Loucy (cell line): ENCODE data around the gene PLSCR4.

Experiments
- H2AFZ ChIP-seq: fragments of 200-600 bp; sonication (generic); 2 replicates; pipeline ENCODE4 v1.6.0; 2016; ENCODE audit warnings: antibody characterized with exemption, mild to moderate bottlenecking, low read length, moderate library complexity
- H3F3A ChIP-seq: fragments of 200-600 bp; 2 replicates; pipeline ENCODE4 v1.6.0; 2016; ENCODE audit warnings: antibody characterized with exemption, low read depth, mild to moderate bottlenecking
- H3K27me3 ChIP-seq: fragments of 200-600 bp; sonication (generic); 2 replicates; pipeline ENCODE4 v1.6.1; 2014; ENCODE audit warnings: low read length, mild to moderate bottlenecking; ENCODE audit not compliant: insufficient read depth, poor library complexity, severe bottlenecking
- H3K36me3 ChIP-seq: fragments of 200-600 bp; sonication (generic); 2 replicates; pipeline ENCODE4 v1.6.1; 2016; ENCODE audit warnings: low read length; ENCODE audit not compliant: insufficient read depth
- H3K4me1 ChIP-seq: fragments of 200-600 bp; sonication (generic); 2 replicates; pipeline ENCODE4 v1.5.1; 2014; ENCODE audit warnings: low read length, mild to moderate bottlenecking; ENCODE audit not compliant: insufficient read depth, poor library complexity, severe bottlenecking
- H3K4me2 ChIP-seq: fragments of 200-600 bp; sonication (generic); 2 replicates; pipeline ENCODE4 v1.6.0; 2014; ENCODE audit warnings: antibody characterized with exemption, low read length, low read depth, mild to moderate bottlenecking; ENCODE audit not compliant: poor library complexity, severe bottlenecking
- H3K4me3 ChIP-seq: fragments of 200-600 bp; sonication (generic); 2 replicates; pipeline ENCODE4 v1.5.1; 2014; ENCODE audit warnings: low read length, mild to moderate bottlenecking, mixed read lengths; ENCODE audit not compliant: poor library complexity, severe bottlenecking
- H3K79me2 ChIP-seq: fragments of 200-600 bp; sonication (generic); 2 replicates; pipeline ENCODE4 v1.6.1; 2014; ENCODE audit warnings: low read length; ENCODE audit not compliant: insufficient read depth
- H3K9ac ChIP-seq: fragments of 200-600 bp; sonication (generic); 2 replicates; pipeline ENCODE4 v1.6.0; 2014; ENCODE audit warnings: mild to moderate bottlenecking, low read depth, low read length, moderate library complexity; ENCODE audit not compliant: poor library complexity, severe bottlenecking
- H3K9me2 ChIP-seq: fragments of 200-600 bp; sonication (generic); replicated peaks from 2 replicates; pipeline ENCODE4 v1.6.1; 2016; ENCODE audit warnings: low read depth, low read length, mixed read lengths
- H3K9me3 ChIP-seq: fragments of 200-600 bp; sonication (generic); 2 replicates; pipeline ENCODE4 v1.6.1; 2014; ENCODE audit warnings: mild to moderate bottlenecking, antibody characterized with exemption, low read length, low read depth; ENCODE audit not compliant: insufficient read depth
- H4K20me1 ChIP-seq: fragments of 200-600 bp; sonication (generic); 2 replicates; pipeline ENCODE4 v1.6.0; 2014; ENCODE audit warnings: antibody characterized with exemption, low read length, mild to moderate bottlenecking; ENCODE audit not compliant: insufficient read depth, poor library complexity, severe bottlenecking
- CTCF ChIP-seq: fragments of 200-600 bp; sonication (generic); conservative IDR thresholded peaks from 2 replicates; pipeline ENCODE4 v1.5.1; 2014; ENCODE audit warnings: mild to moderate bottlenecking, antibody characterized with exemption, low read length
- EZH2phosphoT487 ChIP-seq: fragments of 200-600 bp; IDR thresholded peaks from 2 replicates; pipeline ENCODE4 v1.6.1; 2018; ENCODE audit warnings: antibody characterized with exemption, mild to moderate bottlenecking, moderate library complexity, borderline replicate concordance

PLSCR4 gene

GRCh38 chr3:146164971-146165769 lies 85.7 kb downstream of the PLSCR4 start:
- no peaks in the 10 kb centered on the region for H3K27me3 ChIP-seq
- no peak for TF ChIP-seq CTCF
- TF ChIP-seq EZH2phosphoT487 = no peak
- H3K9me3 ChIP-seq = no peaks in the 10 kb centered on the region
- no peak overlapping the region for H2AFZ ChIP-seq
- no peak overlapping the region for H3K4me2 ChIP-seq
- H3K4me1 ChIP-seq = no peaks in the 10 kb centered on the region
- H3K79me2 ChIP-seq = no peaks in the 10 kb centered on the region
- H4K20me1 ChIP-seq = no peaks in the 10 kb centered on the region
- H3K4me3 ChIP-seq = no peak overlapping the region
- H3K9ac ChIP-seq = no peak overlapping the region
- H3F3A ChIP-seq = no peaks in the 10 kb centered on the region
- no peaks in the 10 kb centered on the region for H3K9me2 ChIP-seq
- no peaks in the 10 kb centered on the region for H3K36me3 ChIP-seq

- Histone ChIP-seq H4K20me1 (no peaks in the 10 kb centered on the region), H3K9me2 (no peaks in the 10 kb centered on the region), H3K79me2 (no peaks in the 10 kb centered on the region), H3K4me2 (no peak overlapping the region), H3K36me3 (no peaks in the 10 kb centered on the region), H3K4me3 (no peak overlapping the region), H3K9me3 (no peaks in the 10 kb centered on the region), H3F3A (no peaks in the 10 kb centered on the region), H3K9ac (no peak overlapping the region), H3K4me1 (no peaks in the 10 kb centered on the region), H2AFZ (no peak overlapping the region), H3K27me3 (no peaks in the 10 kb centered on the region)
- no peak for TF ChIP-seq EZH2phosphoT487
- no peak for TF ChIP-seq CTCF
These were observed 86.4 kb downstream of the PLSCR4 start for GRCh38 chr3:146164506-146164905.

- TF ChIP-seq EZH2phosphoT487 = no peak
- TF ChIP-seq CTCF = no peak
- no peaks in the 10 kb centered on the region for H3K36me3 ChIP-seq
- no peak overlapping the region for H3K4me2 ChIP-seq
- no peaks in the 10 kb centered on the region for H3F3A ChIP-seq
- H2AFZ ChIP-seq = no peak overlapping the region
- no peak overlapping the region for H3K4me3 ChIP-seq
- H3K9me3 ChIP-seq = no peaks in the 10 kb centered on the region
- no peak overlapping the region for H3K9ac ChIP-seq
- H3K79me2 ChIP-seq = no peaks in the 10 kb centered on the region
- H3K4me1 ChIP-seq = no peaks in the 10 kb centered on the region
- H4K20me1 ChIP-seq = no peaks in the 10 kb centered on the region
- H3K27me3 ChIP-seq = no peaks in the 10 kb centered on the region
- no peaks in the 10 kb centered on the region for H3K9me2 ChIP-seq
These were observed 86.8 kb downstream of the PLSCR4 start for GRCh38 chr3:146164071-146164470.
